Islet of Langerhans (tissue), 1 donor: ENCODE data around the gene SIRT5.

Experiments
- FAIRE-seq: peaks from one replicate; lab custom pipeline; 2011; peaks lifted over from hg19 to GRCh38; lab: Jason Lieb, UNC

The SIRT5 gene

DNA sequence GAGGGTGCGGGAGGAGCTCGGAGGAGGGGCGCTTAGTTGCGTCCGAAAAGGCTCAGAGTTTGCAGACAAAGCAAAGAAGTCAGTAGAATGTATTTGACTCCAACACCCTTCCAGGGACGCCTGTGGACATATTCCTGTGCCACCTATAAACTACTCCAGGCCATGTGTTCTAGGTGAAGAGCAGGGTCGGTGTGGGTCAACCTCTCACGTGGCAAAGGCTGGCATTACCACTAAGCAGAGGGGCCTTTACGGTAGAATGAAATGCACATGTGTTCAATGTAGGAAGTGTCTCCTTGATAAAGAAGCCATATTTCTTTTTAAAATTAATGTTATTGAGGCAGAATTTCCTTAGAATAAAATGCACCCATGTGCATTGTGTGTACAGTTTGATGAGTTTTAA is 15.4 kb downstream of the SIRT5 start:
- no peak for FAIRE-seq

DNA sequence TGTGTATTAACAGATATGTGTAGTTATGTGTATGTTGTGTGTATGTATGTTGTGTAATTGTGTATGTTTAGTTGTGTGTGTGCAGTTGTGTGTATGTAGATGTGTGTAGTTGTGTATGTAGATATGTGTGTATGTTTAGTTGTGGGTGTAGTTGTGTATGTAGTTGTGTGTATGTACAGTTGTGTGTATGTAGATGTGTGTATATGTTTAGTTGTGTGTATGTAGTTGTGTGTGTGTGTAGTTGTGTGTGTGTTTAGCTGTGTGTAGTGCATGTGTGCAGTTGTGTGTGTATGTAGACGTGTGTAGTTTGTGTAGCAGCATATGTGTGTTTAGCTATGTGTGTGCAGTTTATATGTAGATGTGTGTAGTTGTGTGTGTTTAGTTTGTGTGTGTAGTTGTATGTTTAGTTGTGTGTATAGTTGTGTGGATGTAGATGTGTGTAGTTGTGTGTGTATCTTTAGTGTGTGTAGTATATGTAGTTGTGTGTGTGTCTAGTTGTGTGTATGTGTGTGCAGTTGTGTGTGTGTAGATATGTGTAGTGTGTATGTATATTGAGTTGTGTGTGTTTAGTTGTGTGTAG is 16.3 kb downstream of the SIRT5 start:
- no peak for FAIRE-seq

DNA sequence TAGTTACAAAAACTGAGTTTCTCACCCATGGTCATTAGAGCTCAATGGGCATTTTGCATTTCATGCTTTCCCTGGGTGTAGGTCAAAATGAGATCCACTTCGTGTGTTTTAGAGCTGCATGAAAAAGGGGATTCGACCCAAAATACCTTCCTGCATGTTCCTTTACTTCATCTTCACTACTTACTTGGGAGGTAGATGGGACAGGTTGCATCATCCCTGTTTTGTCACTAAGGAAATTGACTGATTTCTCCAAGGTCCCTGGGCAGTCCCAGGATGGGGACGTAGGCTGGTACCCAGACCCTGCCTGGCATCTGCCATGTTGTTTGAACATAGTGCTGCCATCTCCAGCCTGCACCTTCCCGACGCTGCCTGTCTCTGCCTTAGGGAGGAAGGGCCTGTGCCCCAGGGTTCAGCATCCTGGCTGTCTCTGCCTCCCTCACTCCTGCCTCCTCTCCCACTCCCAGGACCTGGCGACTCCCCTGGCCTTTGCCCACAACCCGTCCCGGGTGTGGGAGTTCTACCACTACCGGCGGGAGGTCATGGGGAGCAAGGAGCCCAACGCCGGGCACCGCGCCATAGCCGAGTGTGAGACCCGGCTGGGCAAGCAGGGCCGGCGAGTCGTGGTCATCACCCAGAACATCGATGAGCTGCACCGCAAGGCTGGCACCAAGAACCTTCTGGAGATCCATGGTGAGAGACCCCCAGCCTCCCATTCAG is 17.0 kb downstream of the SIRT5 start:
- FAIRE-seq: no peak

GRCh38 chr6:13593103-13593502 is 18.7 kb downstream of the SIRT5 start:
- FAIRE-seq: no peak

DNA sequence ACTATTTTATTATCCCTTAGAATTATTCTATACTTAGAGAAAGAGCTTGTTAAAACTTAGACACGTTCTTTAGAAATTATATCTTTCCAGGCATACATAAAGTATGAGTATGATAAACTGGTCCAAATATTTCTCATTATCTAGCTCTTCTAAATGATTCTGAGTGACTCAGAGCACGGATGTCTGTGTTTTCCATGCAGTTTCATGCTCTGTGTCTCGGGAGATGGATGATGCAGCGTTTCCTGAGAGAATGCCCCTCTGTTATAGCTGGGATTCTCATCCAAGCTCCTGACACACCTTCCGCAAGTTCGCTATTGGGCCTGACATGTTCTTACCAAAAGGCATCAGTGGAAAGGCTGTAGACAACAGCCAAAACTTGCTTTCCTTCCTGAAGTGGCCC is 19.3 kb downstream of the SIRT5 start:
- no peak for FAIRE-seq

DNA sequence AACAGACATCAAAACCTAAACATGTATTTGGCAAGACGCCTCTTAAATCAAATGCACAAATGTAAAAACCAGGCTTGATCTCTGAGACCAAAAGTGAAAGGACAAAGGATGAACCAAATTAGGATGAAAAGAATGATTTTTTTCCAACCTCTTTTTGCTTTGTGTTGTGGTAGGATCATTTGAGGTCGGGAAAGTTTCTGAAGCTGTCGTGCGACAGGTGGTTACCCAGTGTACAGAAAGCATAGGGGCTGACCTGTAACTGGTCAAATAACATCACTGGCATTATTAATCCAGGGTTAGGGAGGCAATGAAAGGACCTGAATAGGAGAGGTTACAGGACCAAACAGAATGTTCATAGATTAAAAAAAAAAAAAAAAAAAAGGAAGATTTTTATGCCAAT is 22.7 kb downstream of the SIRT5 start:
- no peak for FAIRE-seq

DNA sequence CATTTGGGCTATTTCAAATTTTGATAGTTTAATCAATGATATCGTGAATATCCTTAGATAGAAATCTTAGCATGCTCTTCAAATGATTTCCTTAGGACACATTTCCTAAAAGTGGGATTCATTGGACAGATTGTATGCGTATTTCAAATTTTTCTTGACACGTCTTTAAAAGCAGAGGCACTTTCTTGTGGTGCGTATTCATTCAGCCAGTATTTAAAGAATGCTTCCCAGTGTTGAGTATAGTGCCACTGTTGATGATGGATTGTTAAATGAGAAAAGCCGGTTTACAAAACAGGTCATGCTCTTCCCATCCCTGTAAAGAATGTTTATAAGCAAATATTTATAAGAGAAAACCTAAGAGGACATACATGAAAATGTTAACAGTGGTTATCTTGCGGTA is 25.6 kb downstream of the SIRT5 start:
- no peak for FAIRE-seq

GRCh38 chr6:13604135-13604534 is 29.7 kb downstream of the SIRT5 start:
- no peak for FAIRE-seq

- FAIRE-seq: no peak
Observed at GRCh38 chr6:13604546-13605416, 30.4 kb downstream of the SIRT5 start.

- no peak for FAIRE-seq
Observed at GRCh38 chr6:13605634-13606033, 31.2 kb downstream of the SIRT5 start.

DNA sequence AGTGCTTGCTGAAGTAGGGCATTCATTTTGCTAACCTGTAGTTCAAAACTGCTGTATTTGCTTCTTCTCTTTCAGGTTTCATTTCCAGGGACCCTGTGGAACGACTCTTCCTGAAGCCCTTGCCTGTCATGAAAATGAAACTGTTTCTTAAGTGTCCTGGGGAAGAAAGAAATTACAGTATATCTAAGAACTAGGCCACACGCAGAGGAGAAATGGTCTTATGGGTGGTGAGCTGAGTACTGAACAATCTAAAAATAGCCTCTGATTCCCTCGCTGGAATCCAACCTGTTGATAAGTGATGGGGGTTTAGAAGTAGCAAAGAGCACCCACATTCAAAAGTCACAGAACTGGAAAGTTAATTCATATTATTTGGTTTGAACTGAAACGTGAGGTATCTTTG is 37.3 kb downstream of the SIRT5 start:
- no peak for FAIRE-seq

DNA sequence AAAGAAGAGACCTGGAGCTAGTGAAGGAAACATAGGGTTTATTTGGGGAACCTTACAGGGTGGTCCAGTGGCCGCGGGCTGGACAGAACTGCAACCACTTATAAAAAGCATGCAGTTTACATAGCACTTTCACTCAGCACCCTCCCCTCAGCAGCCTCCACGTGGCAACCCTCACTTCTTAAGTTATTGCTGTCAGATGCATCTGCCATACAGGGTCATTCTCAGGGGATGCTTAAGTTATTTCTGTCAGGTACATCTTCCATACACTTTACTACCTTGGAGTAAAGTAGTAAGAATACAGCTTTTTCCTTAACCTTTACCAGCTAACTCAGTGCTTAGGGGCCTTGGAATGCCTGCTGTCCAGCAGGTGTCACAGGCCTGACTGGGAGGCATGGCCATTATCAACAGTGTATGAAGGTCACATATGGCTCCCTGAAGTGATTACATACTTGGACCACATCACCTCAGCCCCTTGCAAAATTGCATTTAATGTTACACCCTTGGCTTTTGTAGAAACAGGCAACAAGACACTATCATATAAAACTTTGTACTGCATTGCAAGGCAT is 38.7 kb downstream of the SIRT5 start:
- no peak for FAIRE-seq

DNA sequence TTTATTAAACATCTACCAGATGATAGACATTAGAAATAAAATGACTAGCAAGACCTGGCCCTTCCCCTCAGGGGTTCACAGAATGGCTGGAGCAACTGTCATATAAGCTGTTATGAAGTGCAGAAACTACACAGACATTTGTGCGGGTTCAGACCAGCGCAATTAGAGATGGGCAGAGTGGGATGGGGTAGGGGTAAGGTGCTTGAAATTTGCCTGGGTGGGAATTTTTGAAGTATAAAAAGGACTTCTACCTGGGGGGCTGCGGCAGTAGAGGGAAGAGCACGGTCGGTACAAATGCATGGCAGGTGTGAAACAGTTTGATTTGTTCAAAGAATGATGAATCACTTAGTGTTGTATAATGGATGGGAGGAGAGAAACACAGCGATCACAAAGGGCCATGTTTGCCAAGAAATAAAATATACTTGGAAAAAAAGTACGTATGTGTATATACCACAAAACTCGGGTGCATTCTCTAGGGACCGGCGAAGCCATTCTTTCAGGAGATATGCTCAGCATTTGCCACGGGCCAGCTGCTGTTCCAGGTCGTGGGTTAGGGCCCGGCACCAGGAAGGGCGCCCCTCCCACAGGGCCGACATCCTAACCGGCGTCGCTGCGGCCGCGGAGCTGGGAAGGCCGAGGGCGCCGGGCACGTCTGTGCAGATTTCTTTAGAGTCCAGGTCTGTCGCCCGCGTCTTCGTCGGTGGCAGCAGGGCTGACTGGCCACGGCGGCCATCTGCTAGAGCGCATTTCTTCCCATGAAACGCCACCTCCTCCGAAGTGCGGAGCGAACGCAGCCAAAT is 39.9 kb downstream of the SIRT5 start:
- no peak for FAIRE-seq

DNA sequence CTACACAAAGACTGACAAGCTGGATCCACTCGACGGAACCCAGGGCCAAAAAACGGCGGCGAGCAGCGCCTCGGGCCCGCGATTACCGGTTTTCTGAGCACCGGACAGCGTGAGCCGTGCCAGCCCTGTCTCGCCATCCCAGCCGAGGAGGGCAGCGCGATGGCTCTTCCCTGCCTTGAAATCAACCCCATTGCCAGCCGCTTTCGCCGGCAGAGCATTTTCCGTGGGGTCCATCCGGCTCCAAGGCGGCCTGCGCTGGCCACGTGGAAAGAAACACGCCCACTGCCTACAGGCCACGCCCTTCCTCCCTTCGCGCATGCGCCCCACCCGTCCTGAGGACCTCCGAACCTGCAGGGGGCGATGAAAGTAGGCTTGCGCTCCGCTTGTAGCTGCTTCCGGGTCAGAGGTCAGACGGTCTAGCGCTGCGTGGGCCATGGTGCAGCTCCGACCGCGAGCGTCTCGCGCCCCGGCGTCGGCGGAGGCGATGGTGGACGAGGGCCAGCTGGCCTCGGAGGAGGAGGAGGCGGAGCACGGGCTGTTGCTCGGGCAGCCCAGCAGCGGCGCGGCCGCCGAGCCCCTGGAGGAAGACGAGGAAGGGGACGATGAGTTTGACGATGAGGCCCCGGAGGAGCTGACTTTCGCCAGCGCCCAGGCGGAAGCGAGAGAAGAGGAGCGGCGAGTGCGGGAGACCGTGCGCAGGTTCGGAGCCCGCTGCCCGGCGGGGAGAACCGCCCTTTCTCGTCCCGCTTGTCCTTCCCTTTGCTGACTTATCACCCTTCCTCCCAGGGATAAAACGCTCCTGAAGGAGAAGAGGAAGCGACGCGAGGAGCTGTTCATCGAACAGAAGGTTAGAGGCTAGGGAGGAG is 40.8 kb downstream of the SIRT5 start, which contains the start of gene NOL7:
NOL7 (plus strand) TSS at position 410 of the 866 bp plus-strand sequence; CDS start at position 434, 24 bp downstream.
- no peak for FAIRE-seq

- FAIRE-seq: no peak
Observed at GRCh38 chr6:13615792-13616120, 41.4 kb downstream of the SIRT5 start.

- no peak for FAIRE-seq
Observed at GRCh38 chr6:13617066-13617465, 42.7 kb downstream of the SIRT5 start.

DNA sequence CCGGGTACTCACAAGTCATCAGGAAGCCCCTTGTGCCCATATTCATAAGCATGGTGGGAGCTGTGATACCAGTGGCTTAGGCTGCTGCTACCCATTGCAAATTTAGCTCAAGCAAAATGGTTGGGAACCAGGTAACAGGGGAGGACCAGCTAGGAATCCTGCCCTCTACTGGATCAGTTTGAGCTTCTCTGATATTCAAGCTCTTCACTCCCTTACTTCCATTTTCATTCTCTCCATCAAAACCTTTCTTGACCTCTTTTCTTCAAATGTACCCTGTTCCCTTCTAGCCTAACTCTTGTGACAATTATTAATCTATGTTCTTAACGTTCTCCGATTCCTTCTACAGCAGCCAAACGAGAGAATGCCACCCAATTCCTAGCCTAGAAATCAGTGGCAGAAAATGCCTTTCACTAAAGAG is 50.5 kb downstream of the SIRT5 start:
- no peak for FAIRE-seq

DNA sequence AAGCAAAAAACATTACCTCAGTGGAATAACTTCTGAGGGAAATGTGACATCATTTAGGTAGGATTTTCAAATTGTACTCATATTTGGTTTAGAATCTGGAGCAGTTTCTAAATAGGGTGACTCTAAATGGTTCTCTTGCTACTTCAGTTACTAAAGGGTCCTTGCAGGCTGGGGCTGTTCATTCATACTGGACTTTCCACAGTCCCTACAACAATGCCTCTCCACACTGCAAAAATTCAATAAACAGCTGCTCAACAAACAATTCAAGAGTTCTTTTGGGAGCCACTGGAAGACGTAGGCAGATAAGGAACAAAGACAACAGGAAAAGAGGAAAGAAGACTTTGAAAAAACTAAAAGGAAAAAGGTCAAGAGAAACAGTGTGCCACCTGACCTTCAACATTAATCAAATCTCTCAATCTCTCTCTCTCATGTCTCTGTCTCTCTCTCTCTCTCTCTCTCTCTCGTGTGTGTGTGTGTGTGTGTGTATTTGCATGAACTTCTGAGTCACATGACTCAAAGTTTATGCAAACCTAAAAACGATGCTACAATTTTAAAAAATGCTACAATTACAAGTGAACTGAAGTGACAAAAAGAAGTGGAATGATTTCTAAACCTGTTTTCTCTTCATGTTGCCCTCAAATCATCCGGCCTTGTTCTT is 55.2 kb downstream of the SIRT5 start:
- no peak for FAIRE-seq

GRCh38 chr6:13630499-13630898 is 56.1 kb downstream of the SIRT5 start:
- no peak for FAIRE-seq

- FAIRE-seq: no peak
Observed at GRCh38 chr6:13633343-13633742, 58.9 kb downstream of the SIRT5 start.
